C4-2B (cell line): ENCODE data around the gene CDC42BPG.
A peak's percentile ranks its signal among the peaks of the same experiment; 100 is the strongest.

Experiments
- ZFX ChIP-seq: fragments of 450-650 bp; IDR thresholded peaks from 2 replicates; pipeline ENCODE4 v1.6.1; 2017
- TF ChIP-seq, protein P1 (sequence below): fragments of 450-650 bp; conservative IDR thresholded peaks from 2 replicates; pipeline ENCODE4 v1.5.1; 2017; ENCODE audit warnings: mild to moderate bottlenecking

GRCh38 chr11:64878494-64879243 lies 34.2 kb upstream of the CDC42BPG start, which contains the start of gene EHD1:
- TF ChIP-seq, protein P1, sequence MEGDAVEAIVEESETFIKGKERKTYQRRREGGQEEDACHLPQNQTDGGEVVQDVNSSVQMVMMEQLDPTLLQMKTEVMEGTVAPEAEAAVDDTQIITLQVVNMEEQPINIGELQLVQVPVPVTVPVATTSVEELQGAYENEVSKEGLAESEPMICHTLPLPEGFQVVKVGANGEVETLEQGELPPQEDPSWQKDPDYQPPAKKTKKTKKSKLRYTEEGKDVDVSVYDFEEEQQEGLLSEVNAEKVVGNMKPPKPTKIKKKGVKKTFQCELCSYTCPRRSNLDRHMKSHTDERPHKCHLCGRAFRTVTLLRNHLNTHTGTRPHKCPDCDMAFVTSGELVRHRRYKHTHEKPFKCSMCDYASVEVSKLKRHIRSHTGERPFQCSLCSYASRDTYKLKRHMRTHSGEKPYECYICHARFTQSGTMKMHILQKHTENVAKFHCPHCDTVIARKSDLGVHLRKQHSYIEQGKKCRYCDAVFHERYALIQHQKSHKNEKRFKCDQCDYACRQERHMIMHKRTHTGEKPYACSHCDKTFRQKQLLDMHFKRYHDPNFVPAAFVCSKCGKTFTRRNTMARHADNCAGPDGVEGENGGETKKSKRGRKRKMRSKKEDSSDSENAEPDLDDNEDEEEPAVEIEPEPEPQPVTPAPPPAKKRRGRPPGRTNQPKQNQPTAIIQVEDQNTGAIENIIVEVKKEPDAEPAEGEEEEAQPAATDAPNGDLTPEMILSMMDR, result peak; percentile 87
- TF ChIP-seq ZFX, result peak; percentile 75; the same call in 1 of the 2 replicates
